ENCODE data around the gene TOMM34. TPM values are rescaled to one million over a fixed set of nuclear protein-coding genes. Genes with fewer than 3 reads are reported as not detected.
A peak's percentile ranks its signal among the peaks of the same experiment; 100 is the strongest.

TOMM34 gene
- total RNA-seq, 2 experiments from 2014 or later = 38.6 to 48.2 TPM

DNA sequence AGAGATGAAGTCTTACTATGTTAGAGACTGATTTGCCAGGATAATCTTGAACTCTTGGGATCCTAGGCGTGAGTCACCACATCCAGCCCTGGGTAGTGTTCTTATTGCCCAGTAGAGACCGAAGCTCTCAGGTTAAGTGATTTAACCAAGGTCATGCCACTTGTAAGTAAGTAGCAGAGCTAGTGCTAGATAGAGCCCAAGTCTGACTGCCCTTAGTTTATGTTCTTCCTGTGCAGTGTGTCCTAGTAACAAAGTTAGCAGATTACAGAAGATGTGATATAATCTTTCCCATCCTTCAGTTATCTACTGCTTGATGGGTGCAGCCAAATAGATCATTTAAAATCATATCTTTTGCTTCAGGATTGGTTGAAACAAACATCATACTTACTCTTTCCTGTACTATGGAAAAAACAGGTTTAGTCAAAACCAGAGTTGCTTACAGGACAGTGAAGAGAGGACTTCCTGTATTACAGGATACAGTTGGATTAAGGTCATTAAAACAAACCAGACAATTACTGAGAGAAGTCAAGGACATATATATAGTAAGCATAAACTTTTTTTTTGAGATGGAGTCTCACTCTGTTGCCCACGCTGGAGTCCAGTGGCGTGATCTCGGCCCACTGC, 59.9 kb downstream of the TOMM34 start:
- ChIA-PET POLR2A (no interaction called here), CTCF (ENCODE audit: unreplicated experiment) (no interaction called here)
- Histone ChIP-seq H3K4me1 (ENCODE audit: insufficient read depth, low read length, poor library complexity, severe bottlenecking) (peaks cover 33% of the 10 kb centered on the region), H3K9me3 (ENCODE audit: low read length) (no peaks in the 10 kb centered on the region), H3K27ac (ENCODE audit: low read depth, low read length, poor library complexity, severe bottlenecking) (peak overlapping the region; percentile 24), H3K9me2 (ENCODE audit: insufficient read depth, low read length) (no peaks in the 10 kb centered on the region), H3K79me2 (ENCODE audit: insufficient read depth, low read depth, low read length) (peaks cover 67% of the 10 kb centered on the region), H3K4me3 (ENCODE audit: low read depth, low read length, poor library complexity, severe bottlenecking) (no peak overlapping the region), H4K20me1 (ENCODE audit: insufficient read depth, low read length) (peaks cover 43% of the 10 kb centered on the region), H2AFZ (ENCODE audit: low read length) (no peak overlapping the region), H3K36me3 (ENCODE audit: insufficient read depth, low read length) (peaks cover 100% of the 10 kb centered on the region), H3K4me2 (ENCODE audit: low read length) (no peak overlapping the region)
- no TSS peak for BruUV-seq (replicated peaks)
- intact Hi-C loops (cut with micrococcal nuclease; ENCODE audit: unreplicated experiment) = no loop called here
- DNase-seq (ENCODE audit: low spot score) = no peak
- TF ChIP-seq, protein P1, sequence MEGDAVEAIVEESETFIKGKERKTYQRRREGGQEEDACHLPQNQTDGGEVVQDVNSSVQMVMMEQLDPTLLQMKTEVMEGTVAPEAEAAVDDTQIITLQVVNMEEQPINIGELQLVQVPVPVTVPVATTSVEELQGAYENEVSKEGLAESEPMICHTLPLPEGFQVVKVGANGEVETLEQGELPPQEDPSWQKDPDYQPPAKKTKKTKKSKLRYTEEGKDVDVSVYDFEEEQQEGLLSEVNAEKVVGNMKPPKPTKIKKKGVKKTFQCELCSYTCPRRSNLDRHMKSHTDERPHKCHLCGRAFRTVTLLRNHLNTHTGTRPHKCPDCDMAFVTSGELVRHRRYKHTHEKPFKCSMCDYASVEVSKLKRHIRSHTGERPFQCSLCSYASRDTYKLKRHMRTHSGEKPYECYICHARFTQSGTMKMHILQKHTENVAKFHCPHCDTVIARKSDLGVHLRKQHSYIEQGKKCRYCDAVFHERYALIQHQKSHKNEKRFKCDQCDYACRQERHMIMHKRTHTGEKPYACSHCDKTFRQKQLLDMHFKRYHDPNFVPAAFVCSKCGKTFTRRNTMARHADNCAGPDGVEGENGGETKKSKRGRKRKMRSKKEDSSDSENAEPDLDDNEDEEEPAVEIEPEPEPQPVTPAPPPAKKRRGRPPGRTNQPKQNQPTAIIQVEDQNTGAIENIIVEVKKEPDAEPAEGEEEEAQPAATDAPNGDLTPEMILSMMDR (conservative IDR thresholded peaks at IDR 0.05; ENCODE audit: low read length) = no peak
- TF ChIP-seq EZH2phosphoT487 (IDR thresholded peaks at IDR 0.05; ENCODE audit: borderline replicate concordance, low read depth, low read length) = no peak

DNA sequence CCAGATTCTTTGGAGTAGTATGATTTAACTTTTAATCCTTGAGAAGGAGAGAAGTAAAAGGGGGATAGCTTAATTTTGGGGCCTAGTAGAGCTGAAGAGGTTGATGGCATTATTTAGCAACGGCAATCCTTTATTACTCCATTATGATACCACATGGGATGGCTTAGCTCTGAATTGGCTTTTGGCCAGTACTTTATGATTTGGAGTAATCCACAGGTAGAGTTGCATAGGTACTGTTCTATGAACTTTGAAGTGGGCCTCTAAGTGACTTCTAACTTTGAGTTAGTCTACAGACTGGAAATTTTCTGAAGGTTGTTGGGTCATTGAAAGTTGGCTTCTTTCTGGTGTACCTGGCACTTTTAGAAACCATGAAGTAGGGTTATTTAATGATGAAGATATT, 63.1 kb downstream of the TOMM34 start:
- intact Hi-C loops (cut with micrococcal nuclease; ENCODE audit: unreplicated experiment) = no loop called here
- Histone ChIP-seq H3K79me2 (ENCODE audit: insufficient read depth, low read depth, low read length) (peaks cover 99% of the 10 kb centered on the region), H3K4me2 (ENCODE audit: low read length) (no peak overlapping the region), H3K4me3 (ENCODE audit: low read depth, low read length, poor library complexity, severe bottlenecking) (no peak overlapping the region), H4K20me1 (ENCODE audit: insufficient read depth, low read length) (peaks cover 56% of the 10 kb centered on the region), H3K36me3 (ENCODE audit: insufficient read depth, low read length) (peaks cover 98% of the 10 kb centered on the region), H3K27ac (ENCODE audit: low read depth, low read length, poor library complexity, severe bottlenecking) (no peak overlapping the region), H3K4me1 (ENCODE audit: insufficient read depth, low read length, poor library complexity, severe bottlenecking) (peaks cover 39% of the 10 kb centered on the region), H2AFZ (ENCODE audit: low read length) (no peak overlapping the region), H3K9me2 (ENCODE audit: insufficient read depth, low read length) (no peaks in the 10 kb centered on the region), H3K9me3 (ENCODE audit: low read length) (no peaks in the 10 kb centered on the region)
- no TSS peak for BruUV-seq (replicated peaks)
- no peak for TF ChIP-seq EZH2phosphoT487 (IDR thresholded peaks at IDR 0.05; ENCODE audit: borderline replicate concordance, low read depth, low read length)
- TF ChIP-seq, protein P1 (conservative IDR thresholded peaks at IDR 0.05; ENCODE audit: low read length) = no peak
- CTCF ChIA-PET (ENCODE audit: unreplicated experiment) = no interaction called here
- POLR2A ChIA-PET = no interaction called here
- no peak for DNase-seq (ENCODE audit: low spot score)

DNA sequence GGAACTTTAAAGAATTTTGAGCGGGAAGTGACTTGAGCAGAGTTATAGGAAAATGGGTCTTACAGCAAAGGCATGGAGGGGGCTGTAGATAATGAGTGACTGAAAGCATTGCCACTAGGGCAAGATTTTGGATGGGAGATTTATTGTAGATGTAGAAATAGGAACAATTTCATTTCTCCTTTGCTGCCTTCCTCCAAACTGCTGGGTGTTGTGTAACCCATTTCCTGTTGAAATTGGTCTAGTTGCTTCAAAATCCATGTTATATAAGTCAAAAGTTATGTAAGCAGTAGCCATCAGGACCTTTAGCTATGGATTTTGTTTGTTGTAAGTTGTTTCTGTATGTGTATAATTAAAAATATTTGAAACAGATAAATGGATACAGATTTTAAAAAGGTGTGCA, 63.6 kb downstream of the TOMM34 start:
- ChIA-PET POLR2A (interaction anchor here (1.0 kb wide), 2 partner anchors 13 to 14 kb away, joined by 4 to 11 read pairs; partner anchors contain the start of gene PABPC1L), CTCF (ENCODE audit: unreplicated experiment) (no interaction called here)
- Histone ChIP-seq H3K79me2 (ENCODE audit: insufficient read depth, low read depth, low read length) (peaks cover 100% of the 10 kb centered on the region), H3K4me2 (ENCODE audit: low read length) (peak overlapping the region; percentile 36), H3K9me3 (ENCODE audit: low read length) (no peaks in the 10 kb centered on the region), H4K20me1 (ENCODE audit: insufficient read depth, low read length) (peaks cover 61% of the 10 kb centered on the region), H3K4me1 (ENCODE audit: insufficient read depth, low read length, poor library complexity, severe bottlenecking) (peaks cover 40% of the 10 kb centered on the region), H2AFZ (ENCODE audit: low read length) (no peak overlapping the region), H3K4me3 (ENCODE audit: low read depth, low read length, poor library complexity, severe bottlenecking) (no peak overlapping the region), H3K9me2 (ENCODE audit: insufficient read depth, low read length) (no peaks in the 10 kb centered on the region), H3K36me3 (ENCODE audit: insufficient read depth, low read length) (peaks cover 98% of the 10 kb centered on the region), H3K27ac (ENCODE audit: low read depth, low read length, poor library complexity, severe bottlenecking) (peak overlapping the region; percentile 6)
- DNase-seq (ENCODE audit: low spot score) = peak; percentile 17
- BruUV-seq (replicated peaks) = no TSS peak
- TF ChIP-seq EZH2phosphoT487 (IDR thresholded peaks at IDR 0.05; ENCODE audit: borderline replicate concordance, low read depth, low read length) = no peak
- TF ChIP-seq, protein P1 (conservative IDR thresholded peaks at IDR 0.05; ENCODE audit: low read length) = no peak
- intact Hi-C loops (cut with micrococcal nuclease; ENCODE audit: unreplicated experiment) = no loop called here

All from OCI-LY7 (cell line).